ENCODE data around the gene TALDO1. TPM values are rescaled to one million over a fixed set of nuclear protein-coding genes. Genes with fewer than 3 reads are reported as not detected.

The TALDO1 gene
- total and polyA plus RNA-seq, 2 of the 8 experiments (the other 6 are each of a cell fraction or from before 2014, with no cell fraction given): 265 to 308 TPM

DNA sequence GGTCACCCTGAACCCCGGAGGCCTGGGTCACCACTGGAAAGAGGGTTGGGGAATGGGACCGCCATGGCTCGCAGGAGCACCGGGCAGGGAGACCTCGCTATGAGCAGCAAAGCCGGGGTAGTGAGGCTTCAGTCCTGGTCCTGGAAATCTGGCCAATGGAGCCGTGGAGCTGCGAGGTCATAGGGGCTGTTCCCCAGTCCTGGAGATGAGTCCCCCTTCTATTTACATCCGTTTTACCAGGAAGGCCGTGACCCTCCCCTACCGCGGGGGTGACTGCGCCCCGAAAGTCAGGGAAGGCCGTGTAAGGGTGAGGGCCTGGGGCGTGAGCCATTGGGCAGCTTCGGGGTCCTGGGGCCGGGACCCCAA lies 57.3 kb downstream of the TALDO1 start (continued):
- TF ChIP-seq, protein P1, sequence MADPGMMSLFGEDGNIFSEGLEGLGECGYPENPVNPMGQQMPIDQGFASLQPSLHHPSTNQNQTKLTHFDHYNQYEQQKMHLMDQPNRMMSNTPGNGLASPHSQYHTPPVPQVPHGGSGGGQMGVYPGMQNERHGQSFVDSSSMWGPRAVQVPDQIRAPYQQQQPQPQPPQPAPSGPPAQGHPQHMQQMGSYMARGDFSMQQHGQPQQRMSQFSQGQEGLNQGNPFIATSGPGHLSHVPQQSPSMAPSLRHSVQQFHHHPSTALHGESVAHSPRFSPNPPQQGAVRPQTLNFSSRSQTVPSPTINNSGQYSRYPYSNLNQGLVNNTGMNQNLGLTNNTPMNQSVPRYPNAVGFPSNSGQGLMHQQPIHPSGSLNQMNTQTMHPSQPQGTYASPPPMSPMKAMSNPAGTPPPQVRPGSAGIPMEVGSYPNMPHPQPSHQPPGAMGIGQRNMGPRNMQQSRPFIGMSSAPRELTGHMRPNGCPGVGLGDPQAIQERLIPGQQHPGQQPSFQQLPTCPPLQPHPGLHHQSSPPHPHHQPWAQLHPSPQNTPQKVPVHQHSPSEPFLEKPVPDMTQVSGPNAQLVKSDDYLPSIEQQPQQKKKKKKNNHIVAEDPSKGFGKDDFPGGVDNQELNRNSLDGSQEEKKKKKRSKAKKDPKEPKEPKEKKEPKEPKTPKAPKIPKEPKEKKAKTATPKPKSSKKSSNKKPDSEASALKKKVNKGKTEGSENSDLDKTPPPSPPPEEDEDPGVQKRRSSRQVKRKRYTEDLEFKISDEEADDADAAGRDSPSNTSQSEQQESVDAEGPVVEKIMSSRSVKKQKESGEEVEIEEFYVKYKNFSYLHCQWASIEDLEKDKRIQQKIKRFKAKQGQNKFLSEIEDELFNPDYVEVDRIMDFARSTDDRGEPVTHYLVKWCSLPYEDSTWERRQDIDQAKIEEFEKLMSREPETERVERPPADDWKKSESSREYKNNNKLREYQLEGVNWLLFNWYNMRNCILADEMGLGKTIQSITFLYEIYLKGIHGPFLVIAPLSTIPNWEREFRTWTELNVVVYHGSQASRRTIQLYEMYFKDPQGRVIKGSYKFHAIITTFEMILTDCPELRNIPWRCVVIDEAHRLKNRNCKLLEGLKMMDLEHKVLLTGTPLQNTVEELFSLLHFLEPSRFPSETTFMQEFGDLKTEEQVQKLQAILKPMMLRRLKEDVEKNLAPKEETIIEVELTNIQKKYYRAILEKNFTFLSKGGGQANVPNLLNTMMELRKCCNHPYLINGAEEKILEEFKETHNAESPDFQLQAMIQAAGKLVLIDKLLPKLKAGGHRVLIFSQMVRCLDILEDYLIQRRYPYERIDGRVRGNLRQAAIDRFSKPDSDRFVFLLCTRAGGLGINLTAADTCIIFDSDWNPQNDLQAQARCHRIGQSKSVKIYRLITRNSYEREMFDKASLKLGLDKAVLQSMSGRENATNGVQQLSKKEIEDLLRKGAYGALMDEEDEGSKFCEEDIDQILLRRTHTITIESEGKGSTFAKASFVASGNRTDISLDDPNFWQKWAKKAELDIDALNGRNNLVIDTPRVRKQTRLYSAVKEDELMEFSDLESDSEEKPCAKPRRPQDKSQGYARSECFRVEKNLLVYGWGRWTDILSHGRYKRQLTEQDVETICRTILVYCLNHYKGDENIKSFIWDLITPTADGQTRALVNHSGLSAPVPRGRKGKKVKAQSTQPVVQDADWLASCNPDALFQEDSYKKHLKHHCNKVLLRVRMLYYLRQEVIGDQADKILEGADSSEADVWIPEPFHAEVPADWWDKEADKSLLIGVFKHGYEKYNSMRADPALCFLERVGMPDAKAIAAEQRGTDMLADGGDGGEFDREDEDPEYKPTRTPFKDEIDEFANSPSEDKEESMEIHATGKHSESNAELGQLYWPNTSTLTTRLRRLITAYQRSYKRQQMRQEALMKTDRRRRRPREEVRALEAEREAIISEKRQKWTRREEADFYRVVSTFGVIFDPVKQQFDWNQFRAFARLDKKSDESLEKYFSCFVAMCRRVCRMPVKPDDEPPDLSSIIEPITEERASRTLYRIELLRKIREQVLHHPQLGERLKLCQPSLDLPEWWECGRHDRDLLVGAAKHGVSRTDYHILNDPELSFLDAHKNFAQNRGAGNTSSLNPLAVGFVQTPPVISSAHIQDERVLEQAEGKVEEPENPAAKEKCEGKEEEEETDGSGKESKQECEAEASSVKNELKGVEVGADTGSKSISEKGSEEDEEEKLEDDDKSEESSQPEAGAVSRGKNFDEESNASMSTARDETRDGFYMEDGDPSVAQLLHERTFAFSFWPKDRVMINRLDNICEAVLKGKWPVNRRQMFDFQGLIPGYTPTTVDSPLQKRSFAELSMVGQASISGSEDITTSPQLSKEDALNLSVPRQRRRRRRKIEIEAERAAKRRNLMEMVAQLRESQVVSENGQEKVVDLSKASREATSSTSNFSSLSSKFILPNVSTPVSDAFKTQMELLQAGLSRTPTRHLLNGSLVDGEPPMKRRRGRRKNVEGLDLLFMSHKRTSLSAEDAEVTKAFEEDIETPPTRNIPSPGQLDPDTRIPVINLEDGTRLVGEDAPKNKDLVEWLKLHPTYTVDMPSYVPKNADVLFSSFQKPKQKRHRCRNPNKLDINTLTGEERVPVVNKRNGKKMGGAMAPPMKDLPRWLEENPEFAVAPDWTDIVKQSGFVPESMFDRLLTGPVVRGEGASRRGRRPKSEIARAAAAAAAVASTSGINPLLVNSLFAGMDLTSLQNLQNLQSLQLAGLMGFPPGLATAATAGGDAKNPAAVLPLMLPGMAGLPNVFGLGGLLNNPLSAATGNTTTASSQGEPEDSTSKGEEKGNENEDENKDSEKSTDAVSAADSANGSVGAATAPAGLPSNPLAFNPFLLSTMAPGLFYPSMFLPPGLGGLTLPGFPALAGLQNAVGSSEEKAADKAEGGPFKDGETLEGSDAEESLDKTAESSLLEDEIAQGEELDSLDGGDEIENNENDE (IDR thresholded peaks at IDR 0.05; ENCODE audit: insufficient replicate concordance, low read length): no peak
- no peak for TF ChIP-seq TAF7 (optimal IDR thresholded peaks at IDR 0.05; ENCODE audit: borderline replicate concordance, low read depth, low read length)
- no peak for TF ChIP-seq HDAC2 (IDR thresholded peaks at IDR 0.05; ENCODE audit: borderline replicate concordance in 1 of 2, low read depth in 2 of 2, low read length in 2 of 2)
- TF ChIP-seq PHF8 (conservative IDR thresholded peaks at IDR 0.05; ENCODE audit: low read depth, low read length): no peak
- TF ChIP-seq KDM4A (IDR thresholded peaks at IDR 0.05; ENCODE audit: low read depth, low read length, severe bottlenecking): no peak
- no peak for TF ChIP-seq CBX5 (IDR thresholded peaks at IDR 0.05; ENCODE audit: low read depth, low read length)

All from H1 (cell line).